ENCODE measurements around the gene ANO10. TPM values are rescaled to one million over a fixed set of nuclear protein-coding genes. Genes with fewer than 3 reads are reported as not detected.

The ANO10 gene
- total RNA-seq, 1 donor: 19.1 TPM

- DNase-seq (ENCODE audit: low read depth in 2 of 3, low spot score in 2 of 3): no peak
Measured at GRCh38 chr3:43328653-43329052, 293.2 kb downstream of the ANO10 start.

GRCh38 chr3:43327582-43327979 is 294.2 kb downstream of the ANO10 start:
- DNase-seq (ENCODE audit: low read depth in 2 of 3, low spot score in 2 of 3): no peak

DNA sequence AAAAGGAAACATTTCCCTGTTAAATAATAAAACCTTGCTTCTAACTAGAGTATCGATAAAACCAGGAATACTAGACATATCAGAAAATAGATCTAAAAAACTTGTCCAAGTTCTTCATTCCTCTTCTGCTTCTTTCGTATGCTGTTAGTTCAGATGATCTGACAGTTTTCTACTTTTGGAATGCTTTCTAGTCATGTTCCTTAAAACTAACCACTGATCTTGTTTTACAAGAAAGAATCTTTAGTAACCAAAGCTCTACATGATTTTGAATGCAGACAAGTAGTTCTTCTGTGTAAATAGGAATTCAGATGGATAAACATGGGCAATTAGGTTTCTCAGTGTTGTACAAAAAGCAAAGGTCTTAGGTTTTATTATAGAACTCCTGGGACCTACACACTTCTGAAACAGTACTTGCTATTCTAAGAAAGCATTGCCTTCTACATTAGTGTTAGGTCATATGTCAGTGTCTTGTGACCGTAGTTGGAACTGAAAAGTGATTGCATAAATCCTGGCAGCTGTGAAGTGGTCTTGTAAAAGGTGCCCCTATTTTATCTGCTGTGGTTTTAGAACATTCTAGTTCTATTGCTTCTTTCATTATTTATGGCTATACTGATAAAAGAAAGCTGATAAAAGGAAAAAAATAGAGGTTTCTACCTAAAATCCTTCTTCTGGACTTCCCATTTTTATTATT is 294.8 kb downstream of the ANO10 start:
- peak in 2 of 3 donors; percentile 23 to 40 for DNase-seq (ENCODE audit: low read depth in 2 of 3, low spot score in 2 of 3)

DNA sequence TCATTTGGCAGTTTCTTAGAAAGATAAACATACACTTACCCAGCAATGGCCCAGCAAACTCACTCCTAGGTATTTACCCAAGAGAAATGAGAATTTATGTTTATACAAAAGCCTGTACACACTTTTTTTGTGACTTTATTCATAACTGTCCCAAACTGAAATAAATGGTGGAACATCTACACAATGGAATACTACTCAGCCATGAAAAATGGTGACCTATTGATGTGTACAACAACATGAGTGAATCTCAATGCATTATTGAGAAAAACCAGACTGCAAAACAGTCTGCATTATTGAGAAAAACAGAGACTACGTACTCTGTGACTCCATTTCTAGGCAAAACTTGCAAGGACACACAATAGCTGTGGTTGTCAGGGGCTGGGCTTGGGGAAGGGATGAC is 298.3 kb downstream of the ANO10 start:
- DNase-seq (ENCODE audit: low read depth in 2 of 3, low spot score in 2 of 3): no peak

DNA sequence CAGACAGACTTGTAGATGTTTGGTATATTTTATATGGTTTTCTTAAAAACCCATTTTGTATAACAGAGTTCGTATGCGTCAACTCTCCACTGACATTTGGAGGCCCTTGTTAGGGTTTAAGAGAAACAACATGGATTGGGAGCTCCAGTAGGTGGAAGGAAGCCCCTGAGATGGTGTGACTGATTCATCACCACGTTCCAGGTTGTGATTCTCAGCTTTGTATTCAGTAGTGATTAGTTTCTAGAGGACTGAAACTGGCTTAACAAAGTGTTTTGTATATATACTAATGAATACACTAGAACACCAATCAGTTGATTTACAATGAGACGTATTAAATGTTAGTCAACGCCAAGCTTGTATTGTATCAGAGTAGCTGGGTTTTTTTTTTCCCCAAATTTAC is 301.5 kb downstream of the ANO10 start:
- DNase-seq (ENCODE audit: low read depth in 2 of 3, low spot score in 2 of 3): no peak

GRCh38 chr3:43319794-43320193 is 302.0 kb downstream of the ANO10 start:
- DNase-seq (ENCODE audit: low read depth in 2 of 3, low spot score in 2 of 3): no peak

DNA sequence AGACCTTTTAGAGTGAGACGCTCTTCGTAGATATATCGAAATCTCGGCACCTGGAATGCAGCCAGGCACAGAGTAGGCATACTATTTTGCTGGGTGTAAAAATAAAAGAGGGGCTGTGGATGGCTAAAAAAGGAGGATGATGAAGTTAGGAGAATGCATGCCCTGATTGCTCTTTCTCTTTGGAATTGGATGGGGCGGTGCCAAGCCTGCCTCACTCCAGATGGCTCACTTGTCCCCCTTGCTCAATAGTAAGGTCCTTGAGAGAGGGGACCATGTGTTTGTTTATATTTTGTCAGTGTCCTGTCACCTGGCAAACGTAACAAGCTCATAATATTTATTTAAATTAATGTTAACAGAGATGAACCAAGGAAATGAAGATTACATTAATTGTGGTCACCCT is 302.4 kb downstream of the ANO10 start:
- no peak for DNase-seq (ENCODE audit: low read depth in 2 of 3, low spot score in 2 of 3)

DNA sequence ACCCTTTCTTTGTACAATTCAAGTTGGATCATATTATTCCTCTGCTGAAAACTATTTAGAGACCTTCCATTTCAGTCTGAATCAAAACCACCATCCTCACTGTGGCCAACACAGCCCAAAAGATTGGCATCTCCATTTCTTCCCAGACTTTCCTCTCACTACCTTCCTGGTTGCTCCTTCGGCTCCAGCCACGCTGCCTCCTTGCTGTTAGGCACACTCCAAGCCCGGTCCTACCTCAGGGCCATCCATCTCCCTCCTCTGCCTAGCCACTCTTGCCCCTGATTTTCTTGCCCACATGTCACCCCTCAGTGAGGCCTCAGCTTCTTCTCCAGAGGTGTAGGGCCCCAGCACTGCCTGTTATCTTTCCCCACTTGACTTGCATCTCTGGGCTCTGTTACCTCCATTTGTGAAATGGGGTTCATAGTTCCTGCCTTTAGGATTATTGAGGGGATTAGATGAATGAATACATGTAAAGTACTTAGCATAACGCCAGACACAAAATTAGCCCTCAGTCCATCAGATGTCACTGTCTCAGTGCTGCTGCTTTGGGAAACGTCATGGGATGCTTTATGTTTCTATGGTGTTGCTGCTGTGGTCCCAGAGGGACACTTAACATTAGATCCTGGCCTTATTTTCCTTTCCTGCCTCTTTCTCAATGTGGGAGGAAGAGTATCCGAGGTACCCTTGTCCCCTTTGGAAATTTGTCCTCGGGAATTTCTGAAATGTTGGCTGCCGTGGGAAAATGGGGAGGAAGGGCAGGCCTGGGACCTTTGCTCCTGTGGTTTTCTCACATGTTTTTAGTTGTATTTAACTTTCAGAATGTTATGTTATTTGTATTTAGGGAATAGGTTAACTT is 304.1 kb downstream of the ANO10 start:
- no peak for DNase-seq (ENCODE audit: low read depth in 2 of 3, low spot score in 2 of 3)

- no peak for DNase-seq (ENCODE audit: low read depth in 2 of 3, low spot score in 2 of 3)
Measured at GRCh38 chr3:43316783-43317460, 304.9 kb downstream of the ANO10 start.

Small RNA genes within 50 kb of the gene (small RNA-seq; reads per million reads assigned to genes)
- gene RF00019: not detected

Other genes starting within 250 kb of the ANO10 start
- gene ABHD5, start 68.9 kb upstream of the ANO10 start, total RNA-seq: 6.7 TPM